ENCODE data around the gene TSPAN18.

- no peak for TF ChIP-seq POLR2A (IDR thresholded peaks at IDR 0.05)
- no peak for TF ChIP-seq POLR2AphosphoS5 (IDR thresholded peaks at IDR 0.05; ENCODE audit: insufficient read depth in 1 of 2, low read depth in 1 of 2)
- TF ChIP-seq, protein P1, sequence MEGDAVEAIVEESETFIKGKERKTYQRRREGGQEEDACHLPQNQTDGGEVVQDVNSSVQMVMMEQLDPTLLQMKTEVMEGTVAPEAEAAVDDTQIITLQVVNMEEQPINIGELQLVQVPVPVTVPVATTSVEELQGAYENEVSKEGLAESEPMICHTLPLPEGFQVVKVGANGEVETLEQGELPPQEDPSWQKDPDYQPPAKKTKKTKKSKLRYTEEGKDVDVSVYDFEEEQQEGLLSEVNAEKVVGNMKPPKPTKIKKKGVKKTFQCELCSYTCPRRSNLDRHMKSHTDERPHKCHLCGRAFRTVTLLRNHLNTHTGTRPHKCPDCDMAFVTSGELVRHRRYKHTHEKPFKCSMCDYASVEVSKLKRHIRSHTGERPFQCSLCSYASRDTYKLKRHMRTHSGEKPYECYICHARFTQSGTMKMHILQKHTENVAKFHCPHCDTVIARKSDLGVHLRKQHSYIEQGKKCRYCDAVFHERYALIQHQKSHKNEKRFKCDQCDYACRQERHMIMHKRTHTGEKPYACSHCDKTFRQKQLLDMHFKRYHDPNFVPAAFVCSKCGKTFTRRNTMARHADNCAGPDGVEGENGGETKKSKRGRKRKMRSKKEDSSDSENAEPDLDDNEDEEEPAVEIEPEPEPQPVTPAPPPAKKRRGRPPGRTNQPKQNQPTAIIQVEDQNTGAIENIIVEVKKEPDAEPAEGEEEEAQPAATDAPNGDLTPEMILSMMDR (IDR thresholded peaks at IDR 0.05): no peak
Measured at GRCh38 chr11:44866286-44866685, 139.5 kb downstream of the TSPAN18 start.

Data from vagina (tissue), 2 donors.